ENCODE measurements around the gene DMD.

Gene DMD

DNA sequence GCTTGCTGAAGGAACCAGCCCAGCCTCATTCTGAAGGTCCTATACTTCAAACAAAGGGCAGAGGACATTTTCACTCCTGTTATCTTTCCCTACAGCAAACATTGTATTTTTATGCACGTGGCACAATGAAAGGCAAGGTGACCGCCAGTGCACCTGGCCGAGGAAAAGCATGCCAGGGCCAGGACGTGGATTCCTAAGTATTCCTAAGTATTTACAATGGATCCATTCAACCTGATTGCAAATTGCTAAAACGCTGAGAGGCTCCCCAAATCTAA lies 2011.6 kb downstream of the DMD start:
- no peak for DNase-seq

DNA sequence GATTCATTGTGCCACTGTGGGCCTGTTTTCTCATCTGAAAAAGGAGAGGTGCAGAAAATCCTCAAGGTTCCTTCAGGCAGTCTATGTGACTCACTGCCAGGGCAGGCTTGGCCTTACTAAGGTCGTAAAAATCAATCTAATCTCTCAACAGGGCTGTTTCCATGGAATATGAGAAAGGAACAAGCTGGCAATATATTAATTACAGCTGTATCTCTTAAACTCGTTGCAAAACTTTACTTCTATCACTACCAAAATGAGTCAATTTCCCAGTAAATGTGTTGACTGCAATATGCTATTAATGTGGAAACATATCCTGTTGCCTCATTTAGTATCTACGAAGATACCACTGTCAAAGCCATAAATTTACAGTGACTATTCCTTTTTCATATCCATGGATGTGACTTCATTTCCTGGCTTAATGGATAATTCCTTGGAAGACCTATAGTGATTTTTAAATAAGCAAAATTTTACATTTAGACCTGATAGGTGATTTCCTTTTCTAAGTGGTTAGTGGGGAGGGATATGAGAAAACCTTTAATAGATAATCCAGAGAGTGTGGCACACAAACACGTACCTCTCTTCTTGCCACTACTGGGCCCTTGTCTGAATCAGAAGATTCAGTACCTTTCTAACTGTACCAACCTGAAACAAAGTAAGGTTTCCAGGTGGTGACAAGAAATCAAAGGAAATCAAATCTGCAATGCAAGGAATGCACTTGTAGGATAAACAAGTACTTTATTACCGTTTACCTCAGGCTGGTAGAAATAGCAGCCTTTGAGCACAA lies 2012.1 kb downstream of the DMD start:
- DNase-seq = peak; percentile 53

GRCh38 chrX:31190221-31190975 lies 2021.0 kb downstream of the DMD start:
- no peak for DNase-seq

- no peak for DNase-seq
Measured at GRCh38 chrX:31186693-31187338, 2024.5 kb downstream of the DMD start.

- DNase-seq = no peak
Measured at GRCh38 chrX:31185884-31186283, 2025.5 kb downstream of the DMD start.

DNA sequence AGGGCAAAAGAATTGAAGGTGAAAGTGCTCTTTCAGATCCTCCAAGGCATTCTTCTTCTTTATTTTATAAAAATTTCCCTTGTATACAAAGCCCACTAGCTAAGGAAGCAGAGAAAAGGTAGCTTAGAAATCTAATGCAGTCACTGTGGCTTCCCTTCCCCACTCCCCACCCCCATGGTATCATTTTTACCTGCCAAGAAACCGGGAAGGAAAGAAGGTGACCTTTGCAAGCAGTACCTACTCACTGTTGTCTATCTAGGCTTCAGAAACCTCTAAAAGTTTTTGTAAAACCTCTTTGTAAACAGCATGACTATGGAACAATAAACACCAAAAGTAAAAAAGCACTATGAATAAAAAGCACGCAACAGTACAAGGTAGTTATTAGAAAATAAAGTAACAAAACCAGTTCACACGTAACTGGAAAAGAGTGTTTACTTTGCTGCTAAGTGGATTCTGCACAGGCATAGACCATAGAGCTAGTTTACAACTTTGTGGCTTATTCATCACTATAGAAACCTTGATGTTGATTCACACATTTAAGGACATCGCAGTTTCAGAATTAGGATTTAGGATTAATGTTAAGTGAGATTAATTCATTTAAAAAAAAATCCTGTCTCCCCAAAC lies 2029.9 kb downstream of the DMD start:
- no peak for DNase-seq

DNA sequence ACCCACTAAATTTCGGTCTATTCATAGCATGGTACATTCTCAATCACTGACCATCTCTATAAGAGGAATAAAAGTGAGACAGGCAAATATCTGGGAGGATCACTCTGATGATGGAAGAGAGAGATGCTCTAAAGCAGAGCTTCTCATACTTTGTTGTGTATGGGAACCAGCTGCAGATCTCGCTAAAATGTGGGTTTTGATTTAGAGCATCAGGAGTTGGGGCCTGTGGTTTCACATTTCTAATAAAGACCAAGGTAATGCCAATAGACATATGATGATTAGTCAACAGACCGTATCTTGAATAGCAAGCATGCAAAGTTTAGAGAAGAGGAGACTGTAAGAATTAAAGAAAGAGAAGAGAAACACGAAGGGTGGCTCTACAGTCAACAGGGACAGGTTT lies 2032.1 kb downstream of the DMD start:
- no peak for DNase-seq

DNA sequence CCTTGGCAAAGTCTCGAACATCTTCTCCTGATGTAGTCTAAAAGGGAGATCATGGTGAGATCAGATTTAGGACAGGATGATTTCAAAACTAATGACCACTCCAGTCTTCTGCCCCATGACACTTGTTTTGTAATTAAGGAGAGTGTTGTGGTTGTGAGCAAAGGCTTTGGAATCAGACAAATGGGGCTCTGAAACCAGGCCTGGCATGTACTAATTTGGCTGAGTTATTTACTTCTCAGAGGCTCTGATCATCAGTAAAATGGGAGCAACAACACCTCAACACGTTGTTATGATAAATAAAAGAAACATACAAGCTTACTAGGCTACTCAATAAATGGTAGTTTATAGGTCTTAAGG lies 2032.6 kb downstream of the DMD start:
- DNase-seq = no peak

DNA sequence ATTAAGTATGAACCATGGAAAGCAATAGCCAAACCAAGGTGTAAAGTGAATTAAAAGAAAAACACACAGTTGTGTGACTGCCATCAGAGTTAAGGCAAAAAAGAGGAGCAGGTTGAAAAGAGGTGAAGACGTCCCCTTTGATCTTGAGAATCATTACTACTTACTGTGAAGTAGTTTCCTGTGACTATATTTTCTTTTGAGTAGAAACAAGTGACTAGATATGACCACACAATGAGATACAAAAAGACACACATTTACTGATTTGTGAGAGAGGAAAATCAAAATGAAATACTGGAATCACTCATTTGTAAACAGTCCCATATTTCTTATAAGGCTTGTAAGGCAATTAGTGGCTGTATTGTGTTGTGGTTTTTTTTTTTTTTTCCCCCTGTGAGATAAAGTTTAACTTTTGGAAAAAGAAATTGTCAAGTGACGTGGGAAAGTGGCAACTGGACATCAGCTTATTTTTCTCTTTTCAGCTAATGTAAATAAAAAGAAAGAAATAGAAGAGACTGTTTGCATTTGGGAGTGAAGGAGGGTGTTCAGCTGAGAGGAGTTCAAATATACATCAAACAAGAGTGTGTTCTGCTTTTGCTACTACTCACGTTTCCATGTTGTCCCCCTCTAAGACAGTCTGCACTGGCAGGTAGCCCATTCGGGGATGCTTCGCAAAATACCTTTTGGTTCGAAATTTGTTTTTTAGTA lies 2033.1 kb downstream of the DMD start:
- DNase-seq = no peak

- no peak for DNase-seq
Measured at GRCh38 chrX:31170792-31171191, 2040.6 kb downstream of the DMD start.

- no peak for DNase-seq
Measured at GRCh38 chrX:31168551-31168950, 2042.8 kb downstream of the DMD start.

DNA sequence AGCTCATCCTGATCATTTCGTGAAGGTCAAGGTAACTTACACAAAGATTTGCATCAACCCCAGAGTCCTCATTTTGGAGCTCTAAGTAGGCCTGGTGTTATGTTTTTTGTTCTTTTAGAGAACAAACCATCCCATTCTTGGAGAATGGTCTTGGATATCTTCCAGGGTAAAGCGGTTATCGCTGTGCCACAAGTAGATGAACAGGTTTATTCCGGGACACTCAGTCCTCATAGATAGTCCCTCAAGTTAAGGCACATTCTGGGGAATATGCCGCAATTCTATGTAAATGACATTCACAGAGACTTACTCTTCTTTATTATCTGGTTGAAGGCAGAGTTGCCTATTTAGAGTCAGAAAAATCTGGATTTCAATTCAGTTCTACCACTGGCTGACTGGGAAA lies 2044.5 kb downstream of the DMD start:
- DNase-seq = no peak

GRCh38 chrX:31166416-31166815 lies 2044.9 kb downstream of the DMD start:
- peak; percentile 1 for DNase-seq

- peak; percentile 4 for DNase-seq
Measured at GRCh38 chrX:31165241-31166035, 2045.9 kb downstream of the DMD start.

GRCh38 chrX:31154946-31155345 lies 2056.4 kb downstream of the DMD start:
- DNase-seq = no peak

GRCh38 chrX:31153475-31154047 lies 2057.8 kb downstream of the DMD start:
- DNase-seq = no peak

DNA sequence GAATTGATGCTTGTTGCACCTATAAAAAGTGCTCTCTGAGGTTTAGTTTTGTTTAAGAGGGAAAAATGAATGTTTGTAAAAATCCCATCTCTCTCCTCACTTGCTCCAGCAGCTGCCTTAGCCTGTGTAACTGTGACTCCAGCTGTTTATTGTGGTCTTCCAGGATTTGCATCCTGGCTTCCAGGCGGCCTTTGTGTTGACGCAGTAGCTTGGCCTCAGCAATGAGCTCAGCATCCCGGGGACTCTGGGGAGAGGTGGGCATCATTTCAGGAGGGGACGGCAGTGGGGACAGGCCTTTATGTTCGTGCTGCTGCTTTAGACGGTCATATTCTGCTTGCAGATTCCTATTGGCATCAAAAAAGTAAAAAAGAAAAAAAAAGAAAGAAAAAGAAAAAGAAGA lies 2064.2 kb downstream of the DMD start:
- DNase-seq = no peak

- peak; percentile 0 for DNase-seq
Measured at GRCh38 chrX:31139961-31140360, 2071.4 kb downstream of the DMD start.

DNA sequence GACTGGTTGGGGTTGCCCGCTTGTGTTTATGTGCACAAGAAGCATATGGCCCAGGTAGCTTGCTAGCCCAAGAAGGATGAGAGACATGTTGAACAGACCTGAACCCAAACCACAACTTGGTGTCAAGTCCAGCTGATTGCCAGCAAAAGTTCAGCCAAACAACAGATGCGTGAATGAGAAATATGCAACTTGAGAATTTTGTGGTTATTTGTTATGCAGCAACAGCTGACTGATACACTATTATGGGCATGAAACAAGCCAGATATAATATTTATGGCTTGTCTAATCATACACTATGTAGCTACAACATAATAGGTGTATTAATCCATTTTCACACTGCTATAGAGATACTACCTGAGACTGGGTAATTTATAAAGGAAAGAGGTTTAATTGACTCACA lies 2073.2 kb downstream of the DMD start:
- DNase-seq = no peak

GRCh38 chrX:31136144-31136611 lies 2075.2 kb downstream of the DMD start:
- no peak for DNase-seq

GRCh38 chrX:31132821-31133241 lies 2078.5 kb downstream of the DMD start:
- DNase-seq = no peak

Data from EL (cell line).